HepG2 (cell line): ENCODE measurements around the gene MAPK14. TPM values are rescaled to one million over a fixed set of nuclear protein-coding genes. Genes with fewer than 3 reads are reported as not detected.

Source experiments
- ATF5 ChIP-seq: sonication (generic); formaldehyde crosslinking; IDR thresholded peaks from 2 replicates; pipeline ENCODE4 v1.4.0; 2020; ENCODE audit warnings: mild to moderate bottlenecking, low read depth, missing genetic modification reagents
- DMAP1 ChIP-seq: IDR thresholded peaks from 2 replicates; pipeline ENCODE4 v1.6.1; 2016
- DR1 ChIP-seq: sonication (generic); formaldehyde crosslinking; IDR thresholded peaks from 2 replicates; pipeline ENCODE4 v1.8.0; 2021; ENCODE audit warnings: mild to moderate bottlenecking, missing genetic modification reagents, inconsistent platforms
- EED ChIP-seq: sonication (generic); formaldehyde crosslinking; IDR thresholded peaks from 2 replicates; pipeline ENCODE4 v1.5.0; 2020; ENCODE audit warnings: mild to moderate bottlenecking, missing genetic modification reagents
- FOSL1 ChIP-seq: sonication (generic); formaldehyde crosslinking; IDR thresholded peaks from 2 replicates; pipeline ENCODE4 v1.9.0; 2021; ENCODE audit warnings: missing genetic modification reagents, borderline replicate concordance
- MAFG ChIP-seq: sonication (generic); formaldehyde crosslinking; IDR thresholded peaks from 2 replicates; pipeline ENCODE4 v1.5.1; 2020; ENCODE audit warnings: mild to moderate bottlenecking, missing genetic modification reagents
- MTA1 ChIP-seq: sonication (generic); formaldehyde crosslinking; IDR thresholded peaks from 2 replicates; pipeline ENCODE4 v1.4.0; 2020; ENCODE audit warnings: missing genetic modification reagents, mild to moderate bottlenecking, borderline replicate concordance
- ONECUT2 ChIP-seq: sonication (generic); formaldehyde crosslinking; IDR thresholded peaks from 2 replicates; pipeline ENCODE4 v1.4.0; 2020; ENCODE audit warnings: missing genetic modification reagents
- SOX6 ChIP-seq, 2 experiments: fragments of 450-650 bp in 1 of 2; sonication (generic) in 1 of 2; formaldehyde crosslinking in 1 of 2; IDR thresholded peaks; 2 replicates each; pipeline versions ENCODE4 v1.4.0 to v1.6.1; 2017 to 2020; ENCODE audit warnings: antibody characterized with exemption in 1 of 2, mild to moderate bottlenecking in 1 of 2, missing genetic modification reagents in 1 of 2
- SP2 ChIP-seq: sonication (generic); formaldehyde crosslinking; IDR thresholded peaks from 2 replicates; pipeline ENCODE4 v1.5.1; 2020; ENCODE audit warnings: mild to moderate bottlenecking, missing genetic modification reagents
- SP5 ChIP-seq: IDR thresholded peaks from 2 replicates; pipeline ENCODE4 v1.6.1; 2016; ENCODE audit warnings: low read depth, borderline replicate concordance
- TAF1 ChIP-seq: sonication (generic); formaldehyde crosslinking; IDR thresholded peaks from 2 replicates; pipeline ENCODE4 v1.4.0; 2020; ENCODE audit warnings: missing genetic modification reagents
- ZBTB26 ChIP-seq: IDR thresholded peaks from 2 replicates; pipeline ENCODE4 v1.6.1; 2016; ENCODE audit warnings: missing compliant biosample characterization, missing genetic modification reagents, borderline replicate concordance
- ZBTB3 ChIP-seq: sonication (generic); formaldehyde crosslinking; IDR thresholded peaks from 2 replicates; pipeline ENCODE4 v1.4.0; 2020; ENCODE audit warnings: low read depth, mild to moderate bottlenecking, moderate library complexity, missing genetic modification reagents, borderline replicate concordance
- ZNF235 ChIP-seq: sonication (generic); formaldehyde crosslinking; IDR thresholded peaks from 2 replicates; pipeline ENCODE4 v1.8.1; 2023; ENCODE audit warnings: mild to moderate bottlenecking, missing genetic modification reagents, borderline replicate concordance
- ZNF329 ChIP-seq: sonication (generic); formaldehyde crosslinking; IDR thresholded peaks from 2 replicates; pipeline ENCODE4 v1.9.0; 2021; ENCODE audit warnings: low read depth, mild to moderate bottlenecking, missing genetic modification reagents
- ZNF550 ChIP-seq: sonication (generic); formaldehyde crosslinking; IDR thresholded peaks from 2 replicates; pipeline ENCODE4 v1.4.0; 2020; ENCODE audit warnings: mild to moderate bottlenecking, missing genetic modification reagents, borderline replicate concordance
- ZNF557 ChIP-seq: sonication (generic); formaldehyde crosslinking; IDR thresholded peaks from 2 replicates; pipeline ENCODE4 v1.4.0; 2020; ENCODE audit warnings: missing genetic modification reagents
- ZNF737 ChIP-seq: sonication (generic); formaldehyde crosslinking; IDR thresholded peaks from 2 replicates; pipeline ENCODE4 v1.5.0; 2020; ENCODE audit warnings: missing genetic modification reagents, mild to moderate bottlenecking, borderline replicate concordance
- polyA plus RNA-seq, 8 experiments: library from polyadenylated mRNA; depleted of rRNA in 3 of 8; stranded (reverse) in 7 of 8; unstranded in 1 of 8; fragments of >200 nt; fragmentation: Illumina TruSeq in 4 of 8; extraction: Trizol in 4 of 8; gene quantifications; 2 replicates each; pipeline versions ENCODE4 v1.2.1 to v1.2.3, GENCODE V29; 2011 to 2016; ENCODE audit warnings: low read depth in 4 of 8, missing spikeins in 1 of 8, mixed read lengths in 1 of 8; ENCODE audit not compliant: insufficient read depth in 1 of 8
- total RNA-seq, 5 experiments: library from RNA; depleted of rRNA; stranded (reverse); fragments of >200 nt; fragmentation: Illumina TruSeq; extraction: Trizol; gene quantifications; 2 replicates each; pipeline ENCODE4 v1.2.3, GENCODE V29; 2016; ENCODE audit warnings: low read depth in 1 of 5
- TF ChIP-seq, protein P1 (sequence below): IDR thresholded peaks from 2 replicates; pipeline ENCODE4 v1.4.0; 2020; ENCODE audit warnings: mild to moderate bottlenecking, missing genetic modification reagents
- TF ChIP-seq, protein P2 (sequence below): sonication (generic); formaldehyde crosslinking; IDR thresholded peaks from 2 replicates; pipeline ENCODE4 v1.4.0; 2020; ENCODE audit warnings: low read depth, mild to moderate bottlenecking, missing genetic modification reagents
- TF ChIP-seq, protein P3 (sequence below): sonication (generic); formaldehyde crosslinking; IDR thresholded peaks from 2 replicates; pipeline ENCODE4; 2020; ENCODE audit warnings: missing genetic modification reagents, mild to moderate bottlenecking, borderline replicate concordance

Gene MAPK14
- total and polyA plus RNA-seq, 2 of the 13 experiments (the other 11 are each of a cell fraction or from before 2014, with no cell fraction given) = 66.3 to 67.3 TPM

DNA sequence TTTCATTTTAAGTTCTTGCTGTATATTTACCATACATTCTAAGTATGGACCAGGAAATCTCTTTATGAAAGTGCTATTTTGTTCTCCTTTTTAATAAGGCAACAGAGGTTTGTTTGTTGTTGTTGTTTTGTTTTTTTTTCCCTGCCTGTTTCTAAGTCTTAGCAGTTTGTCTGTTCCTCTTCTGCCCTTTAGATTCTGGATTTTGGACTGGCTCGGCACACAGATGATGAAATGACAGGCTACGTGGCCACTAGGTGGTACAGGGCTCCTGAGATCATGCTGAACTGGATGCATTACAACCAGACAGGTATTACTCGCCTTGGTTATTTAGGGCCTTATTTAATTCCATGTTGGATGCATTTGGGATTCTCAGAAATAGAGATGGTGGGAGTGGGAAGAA lies 48.0 kb downstream of the MAPK14 start (continued):
- TF ChIP-seq ZBTB26 (CRISPR knock-in tag) (no peak), TAF1 (CRISPR knock-in tag) (no peak), SOX6 (IDR thresholded peaks at IDR 0.05) (no peak), SOX6 (CRISPR knock-in tag; IDR thresholded peaks at IDR 0.05) (peak; percentile 48), ZNF557 (CRISPR knock-in tag) (no peak), DR1 (no peak), ZNF329 (CRISPR knock-in tag) (no peak), ONECUT2 (CRISPR knock-in tag) (no peak), SP5 (CRISPR knock-in tag) (no peak), MAFG (CRISPR knock-in tag) (no peak), FOSL1 (CRISPR knock-in tag) (no peak), ZBTB3 (no peak), ATF5 (CRISPR knock-in tag) (no peak), SP2 (CRISPR knock-in tag) (no peak), DMAP1 (CRISPR knock-in tag) (peak; percentile 54; the same call in 1 of the 2 replicates), MTA1 (CRISPR knock-in tag) (no peak), EED (CRISPR knock-in tag) (no peak), ZNF737 (CRISPR knock-in tag) (no peak), ZNF235 (CRISPR knock-in tag) (no peak), ZNF550 (CRISPR knock-in tag) (no peak)
- TF ChIP-seq, protein P1, sequence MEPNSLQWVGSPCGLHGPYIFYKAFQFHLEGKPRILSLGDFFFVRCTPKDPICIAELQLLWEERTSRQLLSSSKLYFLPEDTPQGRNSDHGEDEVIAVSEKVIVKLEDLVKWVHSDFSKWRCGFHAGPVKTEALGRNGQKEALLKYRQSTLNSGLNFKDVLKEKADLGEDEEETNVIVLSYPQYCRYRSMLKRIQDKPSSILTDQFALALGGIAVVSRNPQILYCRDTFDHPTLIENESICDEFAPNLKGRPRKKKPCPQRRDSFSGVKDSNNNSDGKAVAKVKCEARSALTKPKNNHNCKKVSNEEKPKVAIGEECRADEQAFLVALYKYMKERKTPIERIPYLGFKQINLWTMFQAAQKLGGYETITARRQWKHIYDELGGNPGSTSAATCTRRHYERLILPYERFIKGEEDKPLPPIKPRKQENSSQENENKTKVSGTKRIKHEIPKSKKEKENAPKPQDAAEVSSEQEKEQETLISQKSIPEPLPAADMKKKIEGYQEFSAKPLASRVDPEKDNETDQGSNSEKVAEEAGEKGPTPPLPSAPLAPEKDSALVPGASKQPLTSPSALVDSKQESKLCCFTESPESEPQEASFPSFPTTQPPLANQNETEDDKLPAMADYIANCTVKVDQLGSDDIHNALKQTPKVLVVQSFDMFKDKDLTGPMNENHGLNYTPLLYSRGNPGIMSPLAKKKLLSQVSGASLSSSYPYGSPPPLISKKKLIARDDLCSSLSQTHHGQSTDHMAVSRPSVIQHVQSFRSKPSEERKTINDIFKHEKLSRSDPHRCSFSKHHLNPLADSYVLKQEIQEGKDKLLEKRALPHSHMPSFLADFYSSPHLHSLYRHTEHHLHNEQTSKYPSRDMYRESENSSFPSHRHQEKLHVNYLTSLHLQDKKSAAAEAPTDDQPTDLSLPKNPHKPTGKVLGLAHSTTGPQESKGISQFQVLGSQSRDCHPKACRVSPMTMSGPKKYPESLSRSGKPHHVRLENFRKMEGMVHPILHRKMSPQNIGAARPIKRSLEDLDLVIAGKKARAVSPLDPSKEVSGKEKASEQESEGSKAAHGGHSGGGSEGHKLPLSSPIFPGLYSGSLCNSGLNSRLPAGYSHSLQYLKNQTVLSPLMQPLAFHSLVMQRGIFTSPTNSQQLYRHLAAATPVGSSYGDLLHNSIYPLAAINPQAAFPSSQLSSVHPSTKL (CRISPR knock-in tag) = peak; percentile 50
- TF ChIP-seq, protein P2, sequence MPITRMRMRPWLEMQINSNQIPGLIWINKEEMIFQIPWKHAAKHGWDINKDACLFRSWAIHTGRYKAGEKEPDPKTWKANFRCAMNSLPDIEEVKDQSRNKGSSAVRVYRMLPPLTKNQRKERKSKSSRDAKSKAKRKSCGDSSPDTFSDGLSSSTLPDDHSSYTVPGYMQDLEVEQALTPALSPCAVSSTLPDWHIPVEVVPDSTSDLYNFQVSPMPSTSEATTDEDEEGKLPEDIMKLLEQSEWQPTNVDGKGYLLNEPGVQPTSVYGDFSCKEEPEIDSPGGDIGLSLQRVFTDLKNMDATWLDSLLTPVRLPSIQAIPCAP (CRISPR knock-in tag) = no peak
- TF ChIP-seq, protein P3, sequence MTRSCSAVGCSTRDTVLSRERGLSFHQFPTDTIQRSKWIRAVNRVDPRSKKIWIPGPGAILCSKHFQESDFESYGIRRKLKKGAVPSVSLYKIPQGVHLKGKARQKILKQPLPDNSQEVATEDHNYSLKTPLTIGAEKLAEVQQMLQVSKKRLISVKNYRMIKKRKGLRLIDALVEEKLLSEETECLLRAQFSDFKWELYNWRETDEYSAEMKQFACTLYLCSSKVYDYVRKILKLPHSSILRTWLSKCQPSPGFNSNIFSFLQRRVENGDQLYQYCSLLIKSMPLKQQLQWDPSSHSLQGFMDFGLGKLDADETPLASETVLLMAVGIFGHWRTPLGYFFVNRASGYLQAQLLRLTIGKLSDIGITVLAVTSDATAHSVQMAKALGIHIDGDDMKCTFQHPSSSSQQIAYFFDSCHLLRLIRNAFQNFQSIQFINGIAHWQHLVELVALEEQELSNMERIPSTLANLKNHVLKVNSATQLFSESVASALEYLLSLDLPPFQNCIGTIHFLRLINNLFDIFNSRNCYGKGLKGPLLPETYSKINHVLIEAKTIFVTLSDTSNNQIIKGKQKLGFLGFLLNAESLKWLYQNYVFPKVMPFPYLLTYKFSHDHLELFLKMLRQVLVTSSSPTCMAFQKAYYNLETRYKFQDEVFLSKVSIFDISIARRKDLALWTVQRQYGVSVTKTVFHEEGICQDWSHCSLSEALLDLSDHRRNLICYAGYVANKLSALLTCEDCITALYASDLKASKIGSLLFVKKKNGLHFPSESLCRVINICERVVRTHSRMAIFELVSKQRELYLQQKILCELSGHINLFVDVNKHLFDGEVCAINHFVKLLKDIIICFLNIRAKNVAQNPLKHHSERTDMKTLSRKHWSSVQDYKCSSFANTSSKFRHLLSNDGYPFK = no peak
